Activated CD8-positive, alpha-beta T cell treated with anti-CD3 and anti-CD28 coated beads, Interleukin-2, amount 10 ng/mL, durations not matched to agents 7 days and 5 days (primary cell): ENCODE results near the gene HIPK2. TPM values are rescaled to one million over a fixed set of nuclear protein-coding genes. Genes with fewer than 3 reads are reported as not detected.
"Not testable (repeated sequence)": the region's sequence is repeated elsewhere in the genome, so short reads cannot be mapped to it uniquely, and the experiment has no call there.

Experiments
- ATAC-seq: fragments of 150-1000 bp; cut with Tn5 transposase; one replicate; pipeline ENCODE4 v1.10.0; 2021; ENCODE audit warnings: moderate library complexity
- CTCF ChIA-PET: fragments of 350-600 bp; sonication (Branson Sonifier 250); formaldehyde crosslinking; loops from one replicate; lab custom pipeline; 2021; ENCODE audit warnings: antibody characterized with exemption; lab: Charles Lee
- POLR2A ChIA-PET: fragments of 350-600 bp; sonication (Branson Sonifier 250); formaldehyde crosslinking; loops from one replicate; lab custom pipeline; 2021; ENCODE audit warnings: antibody characterized with exemption; lab: Charles Lee
- DNase-seq: peaks from one replicate; pipeline ENCODE4 v3.0.0-alpha.2; 2020
- H3K27ac Mint-ChIP-seq: one replicate; pipeline ENCODE4 v1.8.0; 2021; ENCODE audit warnings: mild to moderate bottlenecking, mixed read lengths
- H3K27me3 Mint-ChIP-seq: one replicate; pipeline ENCODE4 v1.8.0; 2021; ENCODE audit warnings: low read depth, mixed read lengths
- H3K36me3 Mint-ChIP-seq: one replicate; pipeline ENCODE4 v1.8.0; 2021; ENCODE audit warnings: low read depth, mixed read lengths
- H3K4me1 Mint-ChIP-seq: one replicate; pipeline ENCODE4 v1.8.0; 2021; ENCODE audit warnings: low read depth, mixed read lengths
- H3K4me3 Mint-ChIP-seq: one replicate; pipeline ENCODE4 v1.8.0; 2021; ENCODE audit warnings: mild to moderate bottlenecking, mixed read lengths
- H3K9me3 Mint-ChIP-seq: one replicate; pipeline ENCODE4 v1.8.0; 2022; ENCODE audit warnings: mixed read lengths; ENCODE audit not compliant: insufficient read depth
- total RNA-seq, 2 experiments: library from RNA; stranded (reverse); gene quantifications; one replicate each; pipeline ENCODE4 v1.2.3, GENCODE V29; 2021

HIPK2 gene
- total RNA-seq, 2 experiments from 2014 or later: 17.0 to 17.2 TPM

- H3K27ac Mint-ChIP-seq: no peak overlapping the region
- no peak for ATAC-seq
Observed at GRCh38 chr7:139618482-139619366, 159.1 kb downstream of the HIPK2 start.

DNA sequence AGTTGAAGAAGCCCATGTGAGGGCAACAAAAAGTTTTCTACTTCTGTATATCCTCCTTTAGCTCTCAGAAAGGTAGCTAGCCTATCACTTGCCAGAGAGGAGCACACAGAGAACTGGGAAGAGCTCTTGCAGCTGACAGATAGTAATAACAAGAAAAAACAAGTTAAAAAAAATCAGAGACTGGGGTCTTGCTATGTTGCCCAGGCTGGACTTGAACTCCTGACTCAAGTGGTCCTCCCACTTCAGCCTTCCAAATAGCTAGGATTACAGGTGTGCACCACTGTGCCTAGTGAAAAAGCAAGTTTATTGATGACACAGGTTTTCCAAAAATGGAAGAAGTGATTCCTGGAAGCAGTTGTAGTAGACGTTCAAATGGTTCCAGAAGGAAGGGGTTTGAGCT is 160.7 kb downstream of the HIPK2 start:
- ChIA-PET CTCF (interaction anchor here (0.5 to 6.5 kb wide), 13 partner anchors 11 to 385 kb away, joined by 3 to 78 read pairs (median 12); no protein-coding TSS in a partner anchor), POLR2A (no interaction called here)
- H3K36me3 Mint-ChIP-seq: peaks cover 2% of the 10 kb centered on the region
- no peak overlapping the region for H3K27ac Mint-ChIP-seq
- no peaks in the 10 kb centered on the region for H3K9me3 Mint-ChIP-seq
- no peak overlapping the region for H3K4me3 Mint-ChIP-seq
- no peak for ATAC-seq
- peaks cover 7% of the 10 kb centered on the region for H3K4me1 Mint-ChIP-seq
- no peak for DNase-seq
- H3K27me3 Mint-ChIP-seq: no peaks in the 10 kb centered on the region

More at GRCh38 chr7:139618482-139619366, 159.1 kb downstream of the HIPK2 start:
- H3K4me1 Mint-ChIP-seq: peaks cover 13% of the 10 kb centered on the region
- no peaks in the 10 kb centered on the region for H3K9me3 Mint-ChIP-seq
- H3K36me3 Mint-ChIP-seq: peaks cover 4% of the 10 kb centered on the region
- ChIA-PET CTCF (interaction anchor here (0.7 to 6.5 kb wide), 28 partner anchors 12 to 436 kb away, joined by 3 to 78 read pairs (median 4); no protein-coding TSS in a partner anchor), POLR2A (no interaction called here)
- H3K27me3 Mint-ChIP-seq: no peaks in the 10 kb centered on the region
- DNase-seq: peak; percentile 53
- no peak overlapping the region for H3K4me3 Mint-ChIP-seq

DNA sequence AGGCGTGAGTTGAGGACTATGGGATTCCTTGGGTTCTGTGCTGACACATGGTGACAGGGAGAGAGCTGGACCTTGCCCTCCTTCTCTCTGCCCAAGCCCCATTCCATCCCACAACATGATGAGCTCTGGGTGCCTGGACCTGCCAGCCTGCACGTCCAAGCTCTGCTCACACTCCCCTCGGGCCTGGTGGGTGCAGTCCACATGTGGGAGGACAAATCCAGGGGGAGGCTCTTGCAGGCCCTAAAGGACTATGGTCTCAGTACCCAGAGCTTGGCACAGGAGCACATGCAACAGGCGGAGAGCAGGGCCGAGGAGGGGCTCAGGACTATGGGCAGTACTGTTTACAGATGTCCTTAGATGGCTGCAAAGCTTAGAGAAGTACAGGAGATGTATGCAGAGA is 162.9 kb downstream of the HIPK2 start:
- no peak for ATAC-seq
- peaks cover 2% of the 10 kb centered on the region for H3K36me3 Mint-ChIP-seq
- no peak for DNase-seq
- H3K4me1 Mint-ChIP-seq: no peaks in the 10 kb centered on the region
- H3K4me3 Mint-ChIP-seq: no peak overlapping the region
- peak overlapping the region; percentile 23 for H3K27ac Mint-ChIP-seq
- no peaks in the 10 kb centered on the region for H3K27me3 Mint-ChIP-seq
- H3K9me3 Mint-ChIP-seq: no peaks in the 10 kb centered on the region
- CTCF ChIA-PET: interaction anchor here (1.2 kb wide), 1 partner anchor 13 kb away, joined by 5 read pairs; no protein-coding TSS in a partner anchor
- POLR2A ChIA-PET: no interaction called here

- Mint-ChIP-seq H3K4me1 (no peaks in the 10 kb centered on the region), H3K36me3 (peaks cover 2% of the 10 kb centered on the region), H3K9me3 (no peaks in the 10 kb centered on the region), H3K27me3 (no peaks in the 10 kb centered on the region), H3K27ac (no peak overlapping the region), H3K4me3 (no peak overlapping the region)
- POLR2A ChIA-PET: no interaction called here
- DNase-seq (no peak), ATAC-seq (no peak)
- CTCF ChIA-PET: interaction anchor here (3.4 kb wide), 1 partner anchor 12 kb away, joined by 20 read pairs; no protein-coding TSS in a partner anchor
Observed at GRCh38 chr7:139613971-139614411, 163.8 kb downstream of the HIPK2 start.

DNA sequence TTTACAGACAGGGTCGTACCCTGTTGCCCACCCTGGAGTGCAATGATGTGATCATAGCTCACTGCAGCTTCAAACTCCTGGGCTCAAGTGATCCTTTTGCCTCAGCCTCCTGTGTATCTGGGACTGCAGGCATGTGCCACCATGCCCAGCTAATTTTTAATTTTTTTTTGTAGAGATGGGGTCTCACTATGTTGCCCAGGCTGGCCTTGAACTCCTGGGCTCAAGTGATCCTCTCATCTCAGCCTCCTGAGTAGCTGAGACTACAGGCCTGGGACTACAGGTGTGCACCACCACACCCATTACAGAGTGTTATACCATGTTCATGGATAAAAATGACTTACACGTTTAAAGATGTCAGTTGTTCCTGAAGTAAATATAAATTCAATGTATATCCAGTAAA is 166.2 kb downstream of the HIPK2 start:
- H3K4me3 Mint-ChIP-seq, H3K4me1 Mint-ChIP-seq, ATAC-seq, H3K9me3 Mint-ChIP-seq, H3K27me3 Mint-ChIP-seq, DNase-seq, H3K27ac Mint-ChIP-seq, H3K36me3 Mint-ChIP-seq: not testable (repeated sequence)
- POLR2A ChIA-PET: interaction anchor here (0.6 kb wide), 1 partner anchor 11 kb away, joined by 3 read pairs; no protein-coding TSS in a partner anchor
- CTCF ChIA-PET: interaction anchor here (3.4 kb wide), 1 partner anchor 10 kb away, joined by 20 read pairs; no protein-coding TSS in a partner anchor

- DNase-seq (no peak), ATAC-seq (no peak)
- H3K4me1 Mint-ChIP-seq: no peaks in the 10 kb centered on the region
- peaks cover 6% of the 10 kb centered on the region for H3K36me3 Mint-ChIP-seq
- H3K27me3 Mint-ChIP-seq: no peaks in the 10 kb centered on the region
- POLR2A ChIA-PET: no interaction called here
- no peak overlapping the region for H3K4me3 Mint-ChIP-seq
- CTCF ChIA-PET: no interaction called here
- no peaks in the 10 kb centered on the region for H3K9me3 Mint-ChIP-seq
- H3K27ac Mint-ChIP-seq: no peak overlapping the region
Observed at GRCh38 chr7:139610595-139610994, 167.2 kb downstream of the HIPK2 start.

DNA sequence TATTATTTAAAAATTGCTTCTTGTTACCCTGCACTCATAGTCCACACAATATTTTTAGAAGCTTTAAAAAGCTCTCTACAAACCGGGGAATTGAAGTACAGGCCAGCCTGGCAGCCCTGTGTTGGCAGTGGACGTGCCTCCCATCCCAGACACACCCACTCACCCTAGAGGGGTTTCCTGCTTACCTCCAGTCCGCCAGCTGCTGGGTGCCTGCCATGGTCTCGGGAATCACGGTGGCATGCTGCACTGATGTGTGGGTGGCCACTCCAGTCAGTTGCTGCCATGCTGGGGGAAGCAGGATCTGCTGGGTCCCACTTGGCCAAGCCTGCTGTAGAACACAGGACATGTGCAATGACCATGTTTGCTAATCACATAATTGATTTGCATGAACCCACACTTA is 173.9 kb downstream of the HIPK2 start:
- no peak overlapping the region for H3K4me3 Mint-ChIP-seq
- H3K27me3 Mint-ChIP-seq: no peaks in the 10 kb centered on the region
- H3K36me3 Mint-ChIP-seq: peaks cover 9% of the 10 kb centered on the region
- ATAC-seq (no peak), DNase-seq (no peak)
- no peak overlapping the region for H3K27ac Mint-ChIP-seq
- POLR2A ChIA-PET: no interaction called here
- CTCF ChIA-PET: interaction anchor here (1.3 to 2.6 kb wide), 4 partner anchors 17 to 105 kb away, joined by 3 to 8 read pairs (median 4); no protein-coding TSS in a partner anchor
- no peaks in the 10 kb centered on the region for H3K9me3 Mint-ChIP-seq
- H3K4me1 Mint-ChIP-seq: no peaks in the 10 kb centered on the region

DNA sequence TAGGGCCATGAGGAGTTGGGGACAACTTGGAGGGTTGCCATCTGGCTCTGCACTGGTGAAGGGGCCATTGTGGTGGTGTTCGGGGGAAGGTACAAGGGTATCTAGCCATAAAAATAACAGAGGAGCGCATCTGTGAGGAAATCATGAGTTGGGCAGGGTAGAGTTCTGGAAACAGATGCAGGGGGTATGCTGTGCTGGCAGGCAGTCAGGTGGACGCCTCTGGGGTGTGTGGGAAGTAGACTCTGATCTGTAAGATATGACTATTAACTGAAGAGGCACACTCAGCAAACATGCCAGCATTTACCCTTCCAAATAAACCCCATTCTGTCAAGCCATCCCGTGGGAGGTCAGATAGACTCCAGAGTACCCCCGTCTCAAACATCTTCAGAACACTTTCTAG is 174.5 kb downstream of the HIPK2 start:
- POLR2A ChIA-PET: no interaction called here
- Mint-ChIP-seq H3K27ac (no peak overlapping the region), H3K36me3 (peaks cover 9% of the 10 kb centered on the region), H3K9me3 (no peaks in the 10 kb centered on the region), H3K27me3 (no peaks in the 10 kb centered on the region), H3K4me3 (no peak overlapping the region), H3K4me1 (no peaks in the 10 kb centered on the region)
- no peak for ATAC-seq
- CTCF ChIA-PET: interaction anchor here (1.0 to 3.2 kb wide), 9 partner anchors 14 to 404 kb away, joined by 3 to 34 read pairs (median 18); no protein-coding TSS in a partner anchor
- no peak for DNase-seq

DNA sequence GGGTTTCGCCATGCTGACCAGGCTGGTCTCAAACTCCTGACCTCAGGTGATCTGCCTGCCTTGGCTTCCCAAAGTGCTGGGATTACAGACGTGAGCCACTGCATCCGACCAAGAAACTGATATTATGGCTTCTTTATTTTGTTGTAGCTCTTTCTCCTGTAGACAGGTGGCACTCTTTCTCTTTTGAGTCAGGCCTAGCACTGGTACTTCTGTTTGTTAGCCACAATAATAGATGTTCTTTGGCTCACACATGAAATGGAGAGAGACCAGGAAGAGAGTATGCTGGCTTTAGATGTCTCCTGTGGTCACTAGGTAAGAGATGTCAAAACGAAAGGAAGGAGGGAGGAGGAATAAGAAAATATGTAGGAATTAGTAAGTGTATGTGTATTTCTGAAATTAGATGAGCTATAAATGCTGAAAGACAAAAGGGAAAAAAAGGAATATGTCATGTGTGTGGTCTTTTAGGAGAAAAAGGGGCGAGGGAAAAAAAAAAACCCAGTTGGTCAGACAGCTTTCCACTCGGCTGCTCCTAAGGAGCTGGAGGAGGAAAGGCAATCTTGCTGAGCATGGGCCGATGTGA is 175.6 kb downstream of the HIPK2 start:
- no peaks in the 10 kb centered on the region for H3K9me3 Mint-ChIP-seq
- DNase-seq: peak; percentile 28

GRCh38 chr7:139601176-139601575 is 176.6 kb downstream of the HIPK2 start:
- DNase-seq: no peak
- no peaks in the 10 kb centered on the region for H3K4me1 Mint-ChIP-seq
- ChIA-PET POLR2A (interaction anchor here (1.2 kb wide), 1 partner anchor 19 kb away, joined by 4 read pairs; no protein-coding TSS in a partner anchor), CTCF (interaction anchor here (1.0 to 3.2 kb wide), 28 partner anchors 8 to 417 kb away, joined by 3 to 34 read pairs (median 6); no protein-coding TSS in a partner anchor)
- no peaks in the 10 kb centered on the region for H3K9me3 Mint-ChIP-seq
- H3K27ac Mint-ChIP-seq: no peak overlapping the region
- H3K27me3 Mint-ChIP-seq: no peaks in the 10 kb centered on the region
- peaks cover 5% of the 10 kb centered on the region for H3K36me3 Mint-ChIP-seq
- H3K4me3 Mint-ChIP-seq: no peak overlapping the region
- ATAC-seq: no peak

More for the DNA sequence above, 175.6 kb downstream of the HIPK2 start:
- Mint-ChIP-seq H3K4me1 (no peaks in the 10 kb centered on the region), H3K36me3 (peaks cover 6% of the 10 kb centered on the region), H3K27me3 (no peaks in the 10 kb centered on the region), H3K4me3 (no peak overlapping the region), H3K27ac (no peak overlapping the region)
- ChIA-PET CTCF (interaction anchor here (0.6 to 3.2 kb wide), 51 partner anchors 9 to 1389 kb away, joined by 3 to 34 read pairs (median 4); no protein-coding TSS in a partner anchor), POLR2A (interaction anchor here (0.6 to 1.2 kb wide), 2 partner anchors 20 to 397 kb away, joined by 3 to 4 read pairs; no protein-coding TSS in a partner anchor)
- peak; percentile 72 for ATAC-seq

- ChIA-PET CTCF (interaction anchor here (1.0 to 3.2 kb wide), 8 partner anchors 12 to 418 kb away, joined by 4 to 34 read pairs (median 18); no protein-coding TSS in a partner anchor), POLR2A (no interaction called here)
- H3K4me3 Mint-ChIP-seq: no peak overlapping the region
- H3K9me3 Mint-ChIP-seq: no peaks in the 10 kb centered on the region
- DNase-seq (no peak), ATAC-seq (no peak)
- H3K4me1 Mint-ChIP-seq: no peaks in the 10 kb centered on the region
- peaks cover 10% of the 10 kb centered on the region for H3K36me3 Mint-ChIP-seq
- H3K27ac Mint-ChIP-seq: no peak overlapping the region
- no peaks in the 10 kb centered on the region for H3K27me3 Mint-ChIP-seq
Observed at GRCh38 chr7:139600306-139600705, 177.5 kb downstream of the HIPK2 start.
